H9 (cell line): ENCODE measurements around the gene BARX2. TPM values are rescaled to one million over a fixed set of nuclear protein-coding genes. Genes with fewer than 3 reads are reported as not detected.
A peak's percentile ranks its signal among the peaks of the same experiment; 100 is the strongest.

ENCODE experiments used
- DNase-seq: peaks from one replicate; pipeline ENCODE4 v3.0.0-alpha.2; 2017
- H2AFZ ChIP-seq: one replicate; pipeline ENCODE4 v1.6.1; 2013; ENCODE audit warnings: mild to moderate bottlenecking, low read length, control low read depth, moderate library complexity
- H2AK5ac ChIP-seq: 2 replicates; pipeline ENCODE4 v1.6.1; 2013; ENCODE audit warnings: low read length, control low read depth, mixed read lengths; ENCODE audit not compliant: insufficient read length
- H2BK120ac ChIP-seq: one replicate; pipeline ENCODE4 v1.6.1; 2013; ENCODE audit warnings: low read depth, mild to moderate bottlenecking, low read length, control low read depth, inconsistent platforms; ENCODE audit not compliant: poor library complexity, severe bottlenecking
- H2BK12ac ChIP-seq: 2 replicates; pipeline ENCODE4 v1.6.1; 2013; ENCODE audit warnings: low read length, control low read depth, mixed read lengths, low read depth; ENCODE audit not compliant: insufficient read length
- H2BK15ac ChIP-seq: 2 replicates; pipeline ENCODE4 v1.6.1; 2013; ENCODE audit warnings: low read depth, low read length, control low read depth
- H2BK20ac ChIP-seq: one replicate; pipeline ENCODE4 v1.6.1; 2013; ENCODE audit warnings: low read depth, mild to moderate bottlenecking, low read length, control low read depth, inconsistent platforms; ENCODE audit not compliant: poor library complexity, severe bottlenecking
- H2BK5ac ChIP-seq: 2 replicates; pipeline ENCODE4 v1.6.1; 2013; ENCODE audit warnings: low read length, control low read depth, mixed read lengths; ENCODE audit not compliant: insufficient read length
- H3K14ac ChIP-seq: 2 replicates; pipeline ENCODE4 v1.6.1; 2013; ENCODE audit warnings: low read length, control low read depth; ENCODE audit not compliant: insufficient read depth
- H3K18ac ChIP-seq: 2 replicates; pipeline ENCODE4 v1.6.1; 2013; ENCODE audit warnings: low read depth, mild to moderate bottlenecking, mixed read lengths, low read length, control low read depth; ENCODE audit not compliant: insufficient read length
- H3K23ac ChIP-seq: 2 replicates; pipeline ENCODE4 v1.6.1; 2013; ENCODE audit warnings: low read length, control low read depth, mixed read lengths, low read depth; ENCODE audit not compliant: insufficient read length
- H3K23me2 ChIP-seq: 2 replicates; pipeline ENCODE4 v1.6.1; 2013; ENCODE audit warnings: low read depth, mild to moderate bottlenecking, mixed read lengths, low read length, control low read depth; ENCODE audit not compliant: insufficient read length, poor library complexity, severe bottlenecking
- H3K27ac ChIP-seq: 2 replicates; pipeline ENCODE4 v1.5.1; 2013; ENCODE audit warnings: low read length, control low read depth, mixed read lengths, low read depth; ENCODE audit not compliant: insufficient read length
- H3K27me3 ChIP-seq: 2 replicates; pipeline ENCODE4 v1.6.1; 2013; ENCODE audit warnings: low read length, control low read depth, inconsistent platforms; ENCODE audit not compliant: insufficient read depth
- H3K4ac ChIP-seq: 2 replicates; pipeline ENCODE4 v1.6.1; 2013; ENCODE audit warnings: low read depth, mild to moderate bottlenecking, control low read depth, inconsistent platforms, low read length, moderate library complexity
- H3K4me1 ChIP-seq: 2 replicates; pipeline ENCODE4 v1.6.1; 2013; ENCODE audit warnings: low read length, control low read depth, inconsistent platforms; ENCODE audit not compliant: insufficient read depth
- H3K4me2 ChIP-seq: 2 replicates; pipeline ENCODE4 v1.6.1; 2013; ENCODE audit warnings: low read length, control low read depth, mixed read lengths; ENCODE audit not compliant: insufficient read length, insufficient read depth
- H3K56ac ChIP-seq: 2 replicates; pipeline ENCODE4 v1.6.1; 2013; ENCODE audit warnings: low read depth, mild to moderate bottlenecking, mixed read lengths, low read length, control low read depth; ENCODE audit not compliant: insufficient read length
- H3K79me1 ChIP-seq: 2 replicates; pipeline ENCODE4 v1.6.1; 2013; ENCODE audit warnings: low read depth, mild to moderate bottlenecking, moderate library complexity, low read length, control low read depth, inconsistent platforms; ENCODE audit not compliant: insufficient read depth, poor library complexity, severe bottlenecking
- H3K79me2 ChIP-seq: 2 replicates; pipeline ENCODE4 v1.6.1; 2013; ENCODE audit warnings: low read length, control low read depth, inconsistent platforms; ENCODE audit not compliant: insufficient read depth
- H3K9ac ChIP-seq: 2 replicates; pipeline ENCODE4 v1.6.1; 2013; ENCODE audit warnings: low read length, control low read depth, mixed read lengths; ENCODE audit not compliant: insufficient read length; ENCODE audit errors: extremely low read depth
- H3K9me3 ChIP-seq: one replicate; pipeline ENCODE4 v1.6.1; 2013; ENCODE audit warnings: low read depth, low read length, inconsistent platforms; ENCODE audit not compliant: control insufficient read depth
- H3T11ph ChIP-seq: one replicate; pipeline ENCODE4 v1.6.1; 2013; ENCODE audit warnings: mild to moderate bottlenecking, low read length, control low read depth, inconsistent platforms
- H4K20me1 ChIP-seq: one replicate; pipeline ENCODE4 v1.6.1; 2013; ENCODE audit not compliant: control insufficient read depth, insufficient read length, insufficient read depth
- H4K5ac ChIP-seq: 2 replicates; pipeline ENCODE4 v1.6.1; 2013; ENCODE audit warnings: low read depth, mild to moderate bottlenecking, mixed read lengths, low read length, control low read depth; ENCODE audit not compliant: insufficient read length
- H4K8ac ChIP-seq: replicated peaks from 2 replicates; pipeline ENCODE4 v1.6.1; 2013; ENCODE audit warnings: low read length, control low read depth, mixed read lengths, low read depth; ENCODE audit not compliant: insufficient read length
- H4K91ac ChIP-seq: 2 replicates; pipeline ENCODE4 v1.6.1; 2013; ENCODE audit warnings: low read depth, mild to moderate bottlenecking, moderate library complexity, mixed read lengths, low read length, control low read depth; ENCODE audit not compliant: insufficient read length
- H3K27ac Mint-ChIP-seq, 3 experiments: 2 replicates in 2 of 3; 3 replicates in 1 of 3; pipeline ENCODE4 v1.8.0; 2020 to 2021; ENCODE audit warnings: mixed read lengths in 3 of 3, mild to moderate bottlenecking in 1 of 3, moderate library complexity in 1 of 3
- H3K27me3 Mint-ChIP-seq: 2 replicates; pipeline ENCODE4 v1.8.0; 2021; ENCODE audit warnings: low read depth, mild to moderate bottlenecking, moderate library complexity, mixed read lengths
- H3K36me3 Mint-ChIP-seq, 3 experiments: 2 replicates in 2 of 3; 3 replicates in 1 of 3; pipeline ENCODE4 v1.8.0; 2020 to 2021; ENCODE audit warnings: low read depth in 3 of 3, mixed read lengths in 3 of 3; ENCODE audit not compliant: insufficient read depth in 1 of 3
- H3K4me1 Mint-ChIP-seq, 2 experiments: 2 replicates each; pipeline ENCODE4 v1.8.0; 2020; ENCODE audit warnings: mixed read lengths in 2 of 2
- H3K4me3 Mint-ChIP-seq, 2 experiments: 2 replicates in 1 of 2; 3 replicates in 1 of 2; pipeline ENCODE4 v1.8.0; 2020 to 2021; ENCODE audit warnings: mild to moderate bottlenecking in 2 of 2, mixed read lengths in 2 of 2, moderate library complexity in 1 of 2
- H3K9me3 Mint-ChIP-seq, 2 experiments: 2 replicates in 1 of 2; 3 replicates in 1 of 2; pipeline ENCODE4 v1.8.0; 2020; ENCODE audit warnings: mild to moderate bottlenecking in 2 of 2, mixed read lengths in 2 of 2, moderate library complexity in 1 of 2
- WGBS: extraction: QIAGEN DNeasy Blood & Tissue Kit; methylation state at CpG from one replicate; pipeline ENCODE4 v1.1.7; 2013; ENCODE audit warnings: missing lambda C conversion rate, low lambda C conversion rate, mixed read lengths; ENCODE audit not compliant: insufficient read length; ENCODE audit errors: extremely low coverage; 5-methylcytosine and 5-hydroxymethylcytosine counted together
- total RNA-seq: library from RNA; stranded (reverse); gene quantifications from 2 replicates; pipeline ENCODE4 v1.2.1, GENCODE V29; 2021
- TF ChIP-seq, protein P1 (sequence below): fragments of 200-600 bp; sonication (generic); conservative IDR thresholded peaks from 3 replicates; pipeline ENCODE4 v1.8.0; 2021; ENCODE audit warnings: antibody characterized with exemption, mild to moderate bottlenecking

BARX2 gene
- total RNA-seq, 1 experiment from 2014 or later, result not detected

- H2BK5ac ChIP-seq, result no peak overlapping the region
- no peak overlapping the region for H2BK120ac ChIP-seq
- H3K27ac ChIP-seq, result no peak overlapping the region
- Mint-ChIP-seq H3K4me1 (no peaks in the 10 kb centered on the region), H3K9me3 (no peaks in the 10 kb centered on the region), H3K4me3 (no peak overlapping the region), H3K36me3 (no peaks in the 10 kb centered on the region), H3K27me3 (peaks cover 9% of the 10 kb centered on the region; the same call in 1 of the 2 replicates), H3K27ac (peak overlapping the region in 1 of 3 experiments; percentile 24; a peak in 1 of 7 replicates)
- no peak overlapping the region for H4K8ac ChIP-seq
- DNase-seq, result no peak
- no peak overlapping the region for H3K14ac ChIP-seq
- no peak overlapping the region for H2BK15ac ChIP-seq
- TF ChIP-seq, protein P1, sequence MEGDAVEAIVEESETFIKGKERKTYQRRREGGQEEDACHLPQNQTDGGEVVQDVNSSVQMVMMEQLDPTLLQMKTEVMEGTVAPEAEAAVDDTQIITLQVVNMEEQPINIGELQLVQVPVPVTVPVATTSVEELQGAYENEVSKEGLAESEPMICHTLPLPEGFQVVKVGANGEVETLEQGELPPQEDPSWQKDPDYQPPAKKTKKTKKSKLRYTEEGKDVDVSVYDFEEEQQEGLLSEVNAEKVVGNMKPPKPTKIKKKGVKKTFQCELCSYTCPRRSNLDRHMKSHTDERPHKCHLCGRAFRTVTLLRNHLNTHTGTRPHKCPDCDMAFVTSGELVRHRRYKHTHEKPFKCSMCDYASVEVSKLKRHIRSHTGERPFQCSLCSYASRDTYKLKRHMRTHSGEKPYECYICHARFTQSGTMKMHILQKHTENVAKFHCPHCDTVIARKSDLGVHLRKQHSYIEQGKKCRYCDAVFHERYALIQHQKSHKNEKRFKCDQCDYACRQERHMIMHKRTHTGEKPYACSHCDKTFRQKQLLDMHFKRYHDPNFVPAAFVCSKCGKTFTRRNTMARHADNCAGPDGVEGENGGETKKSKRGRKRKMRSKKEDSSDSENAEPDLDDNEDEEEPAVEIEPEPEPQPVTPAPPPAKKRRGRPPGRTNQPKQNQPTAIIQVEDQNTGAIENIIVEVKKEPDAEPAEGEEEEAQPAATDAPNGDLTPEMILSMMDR, result no peak
- no peaks in the 10 kb centered on the region for H3K23me2 ChIP-seq
- no peak overlapping the region for H3K18ac ChIP-seq
- H2AK5ac ChIP-seq, result no peak overlapping the region
- no peak overlapping the region for H2BK12ac ChIP-seq
- H3K27me3 ChIP-seq, result no peaks in the 10 kb centered on the region
- no peak overlapping the region for H3K4ac ChIP-seq
- H4K91ac ChIP-seq, result no peak overlapping the region
- H2AFZ ChIP-seq, result no peak overlapping the region
- no peak overlapping the region for H3K23ac ChIP-seq
- no CpG with 5 or more reads among the region's 4 CpGs for WGBS
- H3K9me3 ChIP-seq, result no peaks in the 10 kb centered on the region
- H3K56ac ChIP-seq, result no peak overlapping the region
- no peak overlapping the region for H3T11ph ChIP-seq
- no peak overlapping the region for H3K9ac ChIP-seq
- H3K79me1 ChIP-seq, result no peaks in the 10 kb centered on the region
- no peak overlapping the region for H2BK20ac ChIP-seq
- H3K4me1 ChIP-seq, result no peaks in the 10 kb centered on the region
- no peaks in the 10 kb centered on the region for H3K79me2 ChIP-seq
- H3K4me2 ChIP-seq, result no peak overlapping the region
- no peak overlapping the region for H4K5ac ChIP-seq
- H4K20me1 ChIP-seq, result no peaks in the 10 kb centered on the region
Observed at GRCh38 chr11:129390303-129390821, 14.7 kb downstream of the BARX2 start.
